Vagina (tissue), 2 donors: ENCODE results near the gene GNL1. TPM values are rescaled to one million over a fixed set of nuclear protein-coding genes. Genes with fewer than 3 reads are reported as not detected.
"Not testable (repeated sequence)": the region's sequence is repeated elsewhere in the genome, so short reads cannot be mapped to it uniquely, and the experiment has no call there.

Experiments used
- DNase-seq, 2 donors: peaks; one replicate each; pipeline ENCODE4 v3.0.0-alpha.2; 2017; ENCODE audit errors: extremely low spot score in 2 of 2
- H3K27ac ChIP-seq: fragments of 200-600 bp; sonication (generic); one replicate; pipeline ENCODE4 v1.5.1; 2019
- H3K27me3 ChIP-seq: fragments of 200-600 bp; sonication (generic); one replicate; pipeline ENCODE4 v1.5.1; 2019
- H3K36me3 ChIP-seq, 2 donors: fragments of 200-600 bp; sonication (generic); one replicate each; pipeline ENCODE4 v1.5.1; 2017 to 2019
- H3K4me1 ChIP-seq: fragments of 200-600 bp; sonication (generic); one replicate; pipeline ENCODE4 v1.5.1; 2019
- H3K4me3 ChIP-seq, 2 donors: fragments of 200-600 bp; sonication (generic); 1 replicate in 1 of 2; 2 replicates in 1 of 2; pipeline ENCODE4 v1.5.1; 2016 to 2019
- H3K9me3 ChIP-seq: fragments of 200-600 bp; sonication (generic); one replicate; pipeline ENCODE4 v1.5.1; 2019
- CTCF ChIP-seq, 3 experiments: fragments of 450-650 bp in 2 of 3; fragments of 200-600 bp in 1 of 3; sonication (generic) in 1 of 3; IDR thresholded peaks; one replicate each; pipeline ENCODE4 v1.5.1; 2017 to 2019; ENCODE audit warnings: antibody characterized with exemption in 3 of 3, mild to moderate bottlenecking in 2 of 3, moderate library complexity in 2 of 3
- POLR2A ChIP-seq, 2 donors: fragments of 450-650 bp; IDR thresholded peaks; one replicate each; pipeline ENCODE4 v1.6.1; 2017; ENCODE audit warnings: antibody characterized with exemption in 2 of 2, mild to moderate bottlenecking in 2 of 2, moderate library complexity in 2 of 2
- POLR2AphosphoS5 ChIP-seq, 2 donors: sonication (generic); formaldehyde crosslinking; IDR thresholded peaks; one replicate each; pipeline ENCODE4 v1.9.0; 2017; ENCODE audit warnings: antibody characterized with exemption in 2 of 2, mild to moderate bottlenecking in 2 of 2, low read depth in 1 of 2; ENCODE audit not compliant: insufficient read depth in 1 of 2
- intact Hi-C: fragments of 100-400 bp; cut with DNase I; formaldehyde crosslinking; loops from one replicate; pipeline ENCODE4 v1.15.1; 2023
- total RNA-seq: library from RNA; depleted of rRNA; stranded (reverse); fragments of >200 nt; gene quantifications from one replicate; pipeline ENCODE4 v1.2.3, GENCODE V29; 2016

Gene GNL1
- total RNA-seq, 1 donor from 2014 or later = 24.1 TPM

- peak in 1 of 2 donors; percentile 88 for DNase-seq
- peak overlapping the region; percentile 21 for H3K27ac ChIP-seq
- intact Hi-C loops = no loop called here
- TF ChIP-seq CTCF (IDR thresholded peaks at IDR 0.05) (peak; percentile 91 to 98 (median 96)), POLR2AphosphoS5 (IDR thresholded peaks at IDR 0.05; ENCODE audit: insufficient read depth in 1 of 2, low read depth in 1 of 2) (peak; percentile 31 to 76), POLR2A (IDR thresholded peaks at IDR 0.05) (no peak)
- H3K4me3 ChIP-seq = peak overlapping the region; percentile 18 to 30
- peaks cover 0 to 14% of the 10 kb centered on the region in 2 donors for H3K36me3 ChIP-seq
- no peaks in the 10 kb centered on the region for H3K27me3 ChIP-seq
- no peaks in the 10 kb centered on the region for H3K9me3 ChIP-seq
- H3K4me1 ChIP-seq = peaks cover 11% of the 10 kb centered on the region
Observed at GRCh38 chr6:30541515-30542403, 14.5 kb downstream of the GNL1 start.

GRCh38 chr6:30537931-30538330, 18.4 kb downstream of the GNL1 start:
- Histone ChIP-seq H3K27me3 (no peaks in the 10 kb centered on the region), H3K4me1 (peaks cover 7% of the 10 kb centered on the region), H3K9me3 (no peaks in the 10 kb centered on the region), H3K4me3 (no peak overlapping the region), H3K27ac (no peak overlapping the region), H3K36me3 (no peaks in the 10 kb centered on the region)
- intact Hi-C loops = no loop called here
- DNase-seq = no peak
- TF ChIP-seq CTCF (IDR thresholded peaks at IDR 0.05) = no peak
- no peak for TF ChIP-seq POLR2A (IDR thresholded peaks at IDR 0.05)
- no peak for TF ChIP-seq POLR2AphosphoS5 (IDR thresholded peaks at IDR 0.05; ENCODE audit: insufficient read depth in 1 of 2, low read depth in 1 of 2)

- H3K27ac ChIP-seq = no peak overlapping the region
- DNase-seq = no peak
- H3K4me3 ChIP-seq = no peak overlapping the region
- TF ChIP-seq CTCF (IDR thresholded peaks at IDR 0.05) (no peak), POLR2AphosphoS5 (IDR thresholded peaks at IDR 0.05; ENCODE audit: insufficient read depth in 1 of 2, low read depth in 1 of 2) (no peak), POLR2A (IDR thresholded peaks at IDR 0.05) (no peak)
- intact Hi-C loops = loop anchor here (5.0 kb wide), 1 partner anchor 46 kb away; the partner anchor contains the start of gene HLA-E
- H3K4me1 ChIP-seq = peaks cover 8% of the 10 kb centered on the region
- no peaks in the 10 kb centered on the region for H3K27me3 ChIP-seq
- no peaks in the 10 kb centered on the region for H3K9me3 ChIP-seq
- H3K36me3 ChIP-seq = no peaks in the 10 kb centered on the region
Observed at GRCh38 chr6:30533460-30534294, 22.6 kb downstream of the GNL1 start.

- H3K4me3 ChIP-seq = no peak overlapping the region
- intact Hi-C loops = loop anchor here (5.0 kb wide), 1 partner anchor 43 kb away; the partner anchor contains the start of gene HLA-E
- no peak for DNase-seq
- TF ChIP-seq CTCF (IDR thresholded peaks at IDR 0.05) (no peak), POLR2AphosphoS5 (IDR thresholded peaks at IDR 0.05; ENCODE audit: insufficient read depth in 1 of 2, low read depth in 1 of 2) (no peak), POLR2A (IDR thresholded peaks at IDR 0.05) (no peak)
- H3K9me3 ChIP-seq = no peaks in the 10 kb centered on the region
- H3K36me3 ChIP-seq = no peaks in the 10 kb centered on the region
- no peak overlapping the region for H3K27ac ChIP-seq
- H3K4me1 ChIP-seq = peaks cover 8% of the 10 kb centered on the region
- H3K27me3 ChIP-seq = no peaks in the 10 kb centered on the region
Observed at GRCh38 chr6:30530014-30530413, 26.3 kb downstream of the GNL1 start.

GRCh38 chr6:30529349-30529875, 26.9 kb downstream of the GNL1 start:
- intact Hi-C loops, H3K4me3 ChIP-seq, H3K27ac ChIP-seq, H3K9me3 ChIP-seq, H3K4me1 ChIP-seq, H3K36me3 ChIP-seq, DNase-seq, H3K27me3 ChIP-seq: not testable (repeated sequence)

- intact Hi-C loops, DNase-seq, H3K27ac ChIP-seq, H3K4me1 ChIP-seq, H3K4me3 ChIP-seq, H3K27me3 ChIP-seq, H3K36me3 ChIP-seq, H3K9me3 ChIP-seq: not testable (repeated sequence)
Observed at GRCh38 chr6:30526444-30526843, 29.8 kb downstream of the GNL1 start.

GRCh38 chr6:30521952-30522351, 34.3 kb downstream of the GNL1 start:
- DNase-seq, H3K4me3 ChIP-seq, H3K9me3 ChIP-seq, H3K36me3 ChIP-seq, H3K27me3 ChIP-seq, H3K27ac ChIP-seq, intact Hi-C loops: not testable (repeated sequence)
- H3K4me1 ChIP-seq = peaks cover 26% of the 10 kb centered on the region
